HFFc6 (cell line): ENCODE results near the gene MIB1. TPM values are rescaled to one million over a fixed set of nuclear protein-coding genes. Genes with fewer than 3 reads are reported as not detected.

Experiments used
- DNase-seq: peaks from one replicate; pipeline ENCODE4 v3.0.0-alpha.2; 2018
- H3K27ac Mint-ChIP-seq: 2 replicates; pipeline ENCODE4 v1.8.0; 2020; ENCODE audit warnings: mild to moderate bottlenecking, mixed read lengths
- H3K27me3 Mint-ChIP-seq: 2 replicates; pipeline ENCODE4 v1.8.0; 2021; ENCODE audit warnings: mild to moderate bottlenecking, moderate library complexity, mixed read lengths; ENCODE audit not compliant: insufficient read depth
- H3K36me3 Mint-ChIP-seq: 2 replicates; pipeline ENCODE4 v1.8.0; 2021; ENCODE audit warnings: low read depth, mixed read lengths
- H3K4me1 Mint-ChIP-seq: 2 replicates; pipeline ENCODE4 v1.8.0; 2020; ENCODE audit warnings: low read depth, mixed read lengths
- H3K4me3 Mint-ChIP-seq: 2 replicates; pipeline ENCODE4 v1.8.0; 2020; ENCODE audit warnings: mild to moderate bottlenecking, moderate library complexity, mixed read lengths
- H3K9me3 Mint-ChIP-seq: 2 replicates; pipeline ENCODE4 v1.8.0; 2020; ENCODE audit warnings: mild to moderate bottlenecking, mixed read lengths
- total RNA-seq, 6 experiments: library from RNA; stranded (reverse); fragmentation: NEBNext Ultra II Directional; extraction: Animal tissue kit (Norgen Biotek cat#: 25700); gene quantifications; 2 replicates in 1 of 6; 3 replicates in 5 of 6; pipeline ENCODE4 v1.2.3, GENCODE V29; 2021
- TF ChIP-seq, protein P1 (sequence below): fragments of 200-600 bp; sonication (generic); IDR thresholded peaks from 2 replicates; pipeline ENCODE4 v1.5.0; 2021; ENCODE audit warnings: antibody characterized with exemption, mild to moderate bottlenecking

Gene MIB1
- total RNA-seq, 6 experiments from 2014 or later: 29.5 to 31.5 (median 30.5) TPM

- H3K9me3 Mint-ChIP-seq: no peaks in the 10 kb centered on the region
- H3K4me3 Mint-ChIP-seq: no peak overlapping the region
- H3K36me3 Mint-ChIP-seq: no peaks in the 10 kb centered on the region
- H3K4me1 Mint-ChIP-seq: 0 out of 2 replicates have a peak, but pooled peaks cover 4% of the 10 kb centered on the region
- H3K27ac Mint-ChIP-seq: no peak overlapping the region
- TF ChIP-seq, protein P1, sequence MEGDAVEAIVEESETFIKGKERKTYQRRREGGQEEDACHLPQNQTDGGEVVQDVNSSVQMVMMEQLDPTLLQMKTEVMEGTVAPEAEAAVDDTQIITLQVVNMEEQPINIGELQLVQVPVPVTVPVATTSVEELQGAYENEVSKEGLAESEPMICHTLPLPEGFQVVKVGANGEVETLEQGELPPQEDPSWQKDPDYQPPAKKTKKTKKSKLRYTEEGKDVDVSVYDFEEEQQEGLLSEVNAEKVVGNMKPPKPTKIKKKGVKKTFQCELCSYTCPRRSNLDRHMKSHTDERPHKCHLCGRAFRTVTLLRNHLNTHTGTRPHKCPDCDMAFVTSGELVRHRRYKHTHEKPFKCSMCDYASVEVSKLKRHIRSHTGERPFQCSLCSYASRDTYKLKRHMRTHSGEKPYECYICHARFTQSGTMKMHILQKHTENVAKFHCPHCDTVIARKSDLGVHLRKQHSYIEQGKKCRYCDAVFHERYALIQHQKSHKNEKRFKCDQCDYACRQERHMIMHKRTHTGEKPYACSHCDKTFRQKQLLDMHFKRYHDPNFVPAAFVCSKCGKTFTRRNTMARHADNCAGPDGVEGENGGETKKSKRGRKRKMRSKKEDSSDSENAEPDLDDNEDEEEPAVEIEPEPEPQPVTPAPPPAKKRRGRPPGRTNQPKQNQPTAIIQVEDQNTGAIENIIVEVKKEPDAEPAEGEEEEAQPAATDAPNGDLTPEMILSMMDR: no peak
- no peak for DNase-seq
- no peaks in the 10 kb centered on the region for H3K27me3 Mint-ChIP-seq
Observed at GRCh38 chr18:21853016-21853415, 112.4 kb downstream of the MIB1 start.

- Mint-ChIP-seq H3K4me3 (no peak overlapping the region), H3K27me3 (no peaks in the 10 kb centered on the region), H3K27ac (no peak overlapping the region), H3K36me3 (0 out of 2 replicates have a peak, but pooled peaks cover 3% of the 10 kb centered on the region), H3K4me1 (0 out of 2 replicates have a peak, but pooled peaks cover 4% of the 10 kb centered on the region), H3K9me3 (no peaks in the 10 kb centered on the region)
- no peak for DNase-seq
- TF ChIP-seq, protein P1: no peak
Observed at GRCh38 chr18:21853775-21854552, 113.4 kb downstream of the MIB1 start.

- no peak for DNase-seq
- H3K27ac Mint-ChIP-seq: no peak overlapping the region
- 0 out of 2 replicates have a peak, but pooled peaks cover 4% of the 10 kb centered on the region for H3K4me1 Mint-ChIP-seq
- TF ChIP-seq, protein P1: no peak
- 0 out of 2 replicates have a peak, but pooled peaks cover 7% of the 10 kb centered on the region for H3K36me3 Mint-ChIP-seq
- no peak overlapping the region for H3K4me3 Mint-ChIP-seq
- H3K27me3 Mint-ChIP-seq: no peaks in the 10 kb centered on the region
- H3K9me3 Mint-ChIP-seq: no peaks in the 10 kb centered on the region
Observed at GRCh38 chr18:21855432-21855831, 114.8 kb downstream of the MIB1 start.

DNA sequence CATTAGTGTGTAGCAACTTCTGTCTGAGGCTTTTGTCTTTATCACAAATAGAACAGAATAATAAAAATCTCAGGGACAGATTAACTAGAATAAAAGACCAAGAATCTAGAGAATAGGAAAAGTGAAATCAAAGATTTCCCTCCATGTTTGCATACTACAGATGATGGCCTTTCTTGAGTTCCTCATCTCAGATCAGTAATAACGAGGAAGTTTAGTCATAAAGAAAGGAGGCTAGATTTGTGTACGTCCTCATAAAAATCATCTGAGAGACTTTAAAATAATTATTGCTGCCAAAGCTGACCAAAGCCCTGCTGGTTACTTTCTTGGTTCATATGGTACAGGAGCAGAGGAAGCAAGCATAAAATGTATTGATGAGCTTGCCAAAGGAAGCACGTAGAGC lies 117.3 kb downstream of the MIB1 start:
- no peak for DNase-seq
- TF ChIP-seq, protein P1: no peak
- Mint-ChIP-seq H3K36me3 (peaks cover 14% of the 10 kb centered on the region), H3K27ac (no peak overlapping the region), H3K4me1 (0 out of 2 replicates have a peak, but pooled peaks cover 2% of the 10 kb centered on the region), H3K9me3 (no peaks in the 10 kb centered on the region), H3K27me3 (no peaks in the 10 kb centered on the region), H3K4me3 (no peak overlapping the region)

GRCh38 chr18:21858544-21858943 lies 118.0 kb downstream of the MIB1 start:
- H3K4me1 Mint-ChIP-seq: no peaks in the 10 kb centered on the region
- no peak for DNase-seq
- H3K9me3 Mint-ChIP-seq: no peaks in the 10 kb centered on the region
- no peaks in the 10 kb centered on the region for H3K27me3 Mint-ChIP-seq
- peaks cover 20% of the 10 kb centered on the region for H3K36me3 Mint-ChIP-seq
- TF ChIP-seq, protein P1: no peak
- no peak overlapping the region for H3K4me3 Mint-ChIP-seq
- H3K27ac Mint-ChIP-seq: no peak overlapping the region
